Activated CD4-positive, alpha-beta T cell treated with anti-CD3 and anti-CD28 coated beads, Interleukin-2, amount 10 ng/mL, durations not matched to agents 24 days and 14 days (primary cell): ENCODE results near the gene SCN5A. TPM values are rescaled to one million over a fixed set of nuclear protein-coding genes. Genes with fewer than 3 reads are reported as not detected.

Experiments used
- DNase-seq: peaks from one replicate; pipeline ENCODE4 v3.0.0; 2022
- H3K27ac Mint-ChIP-seq: one replicate; pipeline ENCODE4 v1.8.0; 2022; ENCODE audit warnings: mild to moderate bottlenecking, mixed read lengths
- H3K27me3 Mint-ChIP-seq: one replicate; pipeline ENCODE4 v1.8.0; 2022; ENCODE audit warnings: mixed read lengths
- H3K36me3 Mint-ChIP-seq: one replicate; pipeline ENCODE4 v1.8.0; 2022; ENCODE audit warnings: low read depth, mild to moderate bottlenecking, mixed read lengths
- H3K4me1 Mint-ChIP-seq: one replicate; pipeline ENCODE4 v1.8.0; 2021; ENCODE audit warnings: mixed read lengths
- H3K4me3 Mint-ChIP-seq: one replicate; pipeline ENCODE4 v1.8.0; 2022; ENCODE audit warnings: mild to moderate bottlenecking, moderate library complexity, mixed read lengths
- H3K9me3 Mint-ChIP-seq: one replicate; pipeline ENCODE4 v1.8.0; 2021; ENCODE audit warnings: mixed read lengths
- intact Hi-C: fragments of 100-400 bp; cut with micrococcal nuclease; formaldehyde crosslinking; loops from one replicate; pipeline ENCODE4 v1.15.1; 2023
- total RNA-seq: library from RNA; stranded (reverse); gene quantifications from 2 replicates; pipeline ENCODE4 v1.2.3, GENCODE V29; 2022

The SCN5A gene
- total RNA-seq, 1 donor from 2014 or later: not detected

- peaks cover 4% of the 10 kb centered on the region for H3K27me3 Mint-ChIP-seq
- no peaks in the 10 kb centered on the region for H3K36me3 Mint-ChIP-seq
- no peak overlapping the region for H3K27ac Mint-ChIP-seq
- intact Hi-C loops: no loop called here
- DNase-seq: no peak
- no peaks in the 10 kb centered on the region for H3K4me1 Mint-ChIP-seq
- no peaks in the 10 kb centered on the region for H3K9me3 Mint-ChIP-seq
- H3K4me3 Mint-ChIP-seq: no peak overlapping the region
Measured at GRCh38 chr3:38555149-38555840, 94.2 kb downstream of the SCN5A start.

- H3K27ac Mint-ChIP-seq: no peak overlapping the region
- H3K4me1 Mint-ChIP-seq: no peaks in the 10 kb centered on the region
- H3K36me3 Mint-ChIP-seq: no peaks in the 10 kb centered on the region
- H3K4me3 Mint-ChIP-seq: no peak overlapping the region
- peaks cover 4% of the 10 kb centered on the region for H3K27me3 Mint-ChIP-seq
- no peak for DNase-seq
- intact Hi-C loops: no loop called here
- H3K9me3 Mint-ChIP-seq: no peaks in the 10 kb centered on the region
Measured at GRCh38 chr3:38554127-38554827, 95.2 kb downstream of the SCN5A start.

GRCh38 chr3:38553071-38553470 is 96.4 kb downstream of the SCN5A start:
- Mint-ChIP-seq H3K4me1 (no peaks in the 10 kb centered on the region), H3K36me3 (no peaks in the 10 kb centered on the region), H3K27me3 (peaks cover 4% of the 10 kb centered on the region), H3K4me3 (no peak overlapping the region), H3K9me3 (no peaks in the 10 kb centered on the region), H3K27ac (no peak overlapping the region)
- intact Hi-C loops: no loop called here
- DNase-seq: no peak

DNA sequence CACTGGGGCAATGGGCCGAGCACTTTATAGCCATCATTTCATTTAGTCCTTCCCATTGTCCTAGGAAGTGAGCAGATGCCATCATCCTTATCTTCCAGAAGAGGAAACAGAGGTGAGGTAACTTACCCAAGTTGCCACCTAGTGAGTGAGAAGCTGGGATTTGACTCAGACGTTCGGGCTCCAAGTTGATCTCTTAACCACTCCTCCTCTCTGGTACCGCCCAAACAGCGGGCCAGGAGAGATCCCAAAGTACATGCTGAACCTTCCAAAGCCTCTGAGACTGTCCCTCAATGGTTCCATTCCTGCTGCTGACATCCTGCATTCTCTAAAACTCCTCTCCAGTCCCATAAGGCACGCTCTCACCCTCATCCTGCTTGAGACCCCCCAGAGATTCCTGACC is 97.1 kb downstream of the SCN5A start:
- no peak for DNase-seq
- Mint-ChIP-seq H3K4me1 (no peaks in the 10 kb centered on the region), H3K9me3 (no peaks in the 10 kb centered on the region), H3K4me3 (no peak overlapping the region), H3K27me3 (peaks cover 2% of the 10 kb centered on the region), H3K36me3 (no peaks in the 10 kb centered on the region), H3K27ac (no peak overlapping the region)
- intact Hi-C loops: no loop called here

GRCh38 chr3:38551026-38551832 is 98.3 kb downstream of the SCN5A start:
- no peaks in the 10 kb centered on the region for H3K9me3 Mint-ChIP-seq
- no peak overlapping the region for H3K27ac Mint-ChIP-seq
- H3K4me1 Mint-ChIP-seq: no peaks in the 10 kb centered on the region
- DNase-seq: no peak
- H3K27me3 Mint-ChIP-seq: peaks cover 4% of the 10 kb centered on the region
- no peak overlapping the region for H3K4me3 Mint-ChIP-seq
- intact Hi-C loops: no loop called here
- H3K36me3 Mint-ChIP-seq: no peaks in the 10 kb centered on the region

- Mint-ChIP-seq H3K4me3 (no peak overlapping the region), H3K9me3 (no peaks in the 10 kb centered on the region), H3K27ac (no peak overlapping the region), H3K36me3 (no peaks in the 10 kb centered on the region), H3K27me3 (peaks cover 2% of the 10 kb centered on the region), H3K4me1 (no peaks in the 10 kb centered on the region)
- no peak for DNase-seq
- intact Hi-C loops: no loop called here
Measured at GRCh38 chr3:38549957-38550840, 99.3 kb downstream of the SCN5A start.

DNA sequence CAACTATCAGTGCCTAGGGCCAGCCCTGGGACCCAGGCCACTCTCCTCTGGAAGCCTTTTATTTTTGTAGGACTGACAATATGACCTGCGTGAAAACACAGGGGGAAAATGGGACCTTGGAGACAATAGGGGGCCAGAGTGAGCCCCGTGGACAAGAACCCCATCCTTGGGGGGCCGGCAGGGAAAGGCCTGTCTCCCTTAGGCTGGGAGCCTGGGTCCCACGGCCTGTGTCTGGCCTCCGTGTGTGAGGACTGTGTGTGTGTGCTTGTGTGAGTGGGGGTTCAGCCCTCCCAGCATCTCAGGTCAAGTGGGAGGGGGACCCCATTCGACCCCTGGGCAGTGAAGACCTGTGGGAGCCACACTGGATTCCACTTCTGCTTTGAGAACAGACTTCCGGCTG is 100.0 kb downstream of the SCN5A start:
- H3K27me3 Mint-ChIP-seq: peaks cover 2% of the 10 kb centered on the region
- H3K4me3 Mint-ChIP-seq: no peak overlapping the region
- H3K9me3 Mint-ChIP-seq: no peaks in the 10 kb centered on the region
- intact Hi-C loops: no loop called here
- H3K27ac Mint-ChIP-seq: no peak overlapping the region
- no peak for DNase-seq
- H3K36me3 Mint-ChIP-seq: no peaks in the 10 kb centered on the region
- no peaks in the 10 kb centered on the region for H3K4me1 Mint-ChIP-seq

DNA sequence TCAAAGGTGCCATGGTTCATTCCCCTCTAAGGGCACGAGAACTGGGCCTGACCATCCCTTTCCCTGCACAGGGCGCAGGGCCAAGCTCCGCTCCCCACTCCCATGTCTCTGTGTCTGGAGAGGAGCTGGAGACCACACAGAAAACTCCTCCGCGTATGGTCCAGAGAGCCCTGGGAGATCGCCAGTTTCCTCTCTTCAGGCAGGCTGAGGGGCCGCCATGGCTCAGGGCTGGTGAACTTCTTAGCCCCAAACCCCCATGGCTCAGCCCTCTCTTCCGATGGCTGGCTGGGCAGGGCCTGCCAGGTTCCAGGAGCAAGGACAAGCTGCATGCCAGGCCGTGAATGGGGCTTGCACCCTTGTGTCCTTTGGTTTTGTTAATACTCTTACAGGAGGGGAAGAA is 100.4 kb downstream of the SCN5A start:
- Mint-ChIP-seq H3K36me3 (no peaks in the 10 kb centered on the region), H3K4me1 (no peaks in the 10 kb centered on the region), H3K9me3 (no peaks in the 10 kb centered on the region), H3K4me3 (no peak overlapping the region), H3K27me3 (peaks cover 2% of the 10 kb centered on the region), H3K27ac (no peak overlapping the region)
- intact Hi-C loops: no loop called here
- no peak for DNase-seq

DNA sequence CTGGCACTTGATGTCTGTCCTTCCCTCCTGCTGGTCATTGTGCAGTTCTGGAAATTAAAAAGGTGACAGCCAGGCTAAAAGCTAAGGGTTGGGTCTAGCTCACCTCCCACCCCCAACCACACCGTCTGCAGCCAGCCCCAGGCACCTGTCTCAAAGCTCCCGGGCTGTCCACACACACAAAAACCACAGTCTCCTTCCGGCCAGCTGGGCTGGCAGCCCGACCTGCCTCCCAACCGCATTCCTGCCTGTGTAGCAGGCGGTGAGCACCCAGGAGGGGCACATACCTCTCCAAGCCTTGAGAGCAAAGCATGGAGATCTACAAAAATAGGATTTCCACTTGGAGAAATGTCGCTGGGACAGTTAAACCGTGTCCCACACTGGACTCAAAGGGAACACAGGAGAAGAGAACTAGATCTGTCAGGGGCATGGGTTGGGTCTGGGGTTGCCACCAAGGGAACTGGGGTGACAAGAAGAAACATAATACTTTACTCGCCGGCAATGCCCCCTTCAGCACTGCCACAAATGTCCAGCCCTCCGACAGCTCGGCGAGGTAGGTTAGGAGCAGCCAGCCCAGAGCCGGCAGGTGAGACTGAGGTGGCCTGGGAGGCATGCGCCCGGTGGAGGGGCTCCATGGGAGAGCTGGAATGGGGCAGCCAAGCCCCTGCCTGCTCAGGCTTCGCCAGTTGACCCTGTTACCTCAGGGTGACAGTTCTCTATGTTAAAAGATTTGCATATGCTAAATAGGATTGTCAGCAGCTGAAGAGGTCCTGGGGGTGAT is 101.1 kb downstream of the SCN5A start:
- no peaks in the 10 kb centered on the region for H3K4me1 Mint-ChIP-seq
- DNase-seq: no peak
- H3K27ac Mint-ChIP-seq: no peak overlapping the region
- no peaks in the 10 kb centered on the region for H3K36me3 Mint-ChIP-seq
- H3K4me3 Mint-ChIP-seq: no peak overlapping the region
- H3K27me3 Mint-ChIP-seq: peaks cover 2% of the 10 kb centered on the region
- no peaks in the 10 kb centered on the region for H3K9me3 Mint-ChIP-seq
- intact Hi-C loops: no loop called here

DNA sequence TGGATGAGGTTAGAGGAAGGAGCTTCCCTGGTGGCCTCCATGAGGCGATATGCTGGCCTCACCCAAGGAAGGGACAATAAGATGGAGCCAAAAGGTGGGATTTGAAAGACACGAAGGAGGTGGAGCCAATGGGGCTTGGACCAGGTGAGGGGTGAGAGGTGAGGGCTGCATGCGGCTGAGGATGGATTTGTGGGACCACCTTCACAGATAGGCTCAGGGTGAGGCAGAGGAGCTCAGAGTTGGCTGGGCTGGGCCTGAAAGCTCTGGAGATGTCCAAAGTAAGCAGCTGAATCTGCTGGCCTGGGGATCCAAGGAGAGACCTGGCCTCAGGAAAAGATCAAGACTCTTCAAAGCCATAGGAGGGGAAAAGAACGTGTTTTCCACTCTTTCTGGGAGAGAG is 103.5 kb downstream of the SCN5A start:
- intact Hi-C loops: no loop called here
- Mint-ChIP-seq H3K27me3 (peaks cover 2% of the 10 kb centered on the region), H3K4me1 (no peaks in the 10 kb centered on the region), H3K36me3 (no peaks in the 10 kb centered on the region), H3K4me3 (no peak overlapping the region), H3K9me3 (no peaks in the 10 kb centered on the region), H3K27ac (no peak overlapping the region)
- no peak for DNase-seq

DNA sequence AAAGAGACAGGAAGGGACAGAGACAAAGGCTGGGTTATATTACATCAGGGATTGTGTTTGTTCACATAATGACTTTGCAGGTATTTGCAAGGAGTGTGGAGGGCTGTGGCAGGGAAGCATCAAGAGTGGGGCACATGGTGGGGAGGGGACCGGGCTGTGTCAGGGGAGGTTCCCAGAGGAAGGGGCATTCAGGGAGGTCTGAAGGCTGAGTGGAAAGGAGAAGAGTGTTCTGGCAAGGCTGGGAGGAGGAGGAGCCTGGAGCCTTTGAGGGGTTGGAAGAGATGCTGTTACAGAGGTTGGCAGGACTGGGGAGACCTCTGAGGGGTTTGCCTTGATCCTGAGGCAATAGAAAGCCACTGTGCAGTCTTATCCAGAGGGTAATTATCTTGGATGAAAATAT is 103.9 kb downstream of the SCN5A start:
- no peaks in the 10 kb centered on the region for H3K4me1 Mint-ChIP-seq
- H3K9me3 Mint-ChIP-seq: no peaks in the 10 kb centered on the region
- no peak overlapping the region for H3K4me3 Mint-ChIP-seq
- H3K27me3 Mint-ChIP-seq: peaks cover 2% of the 10 kb centered on the region
- H3K36me3 Mint-ChIP-seq: no peaks in the 10 kb centered on the region
- intact Hi-C loops: no loop called here
- H3K27ac Mint-ChIP-seq: no peak overlapping the region
- no peak for DNase-seq

DNA sequence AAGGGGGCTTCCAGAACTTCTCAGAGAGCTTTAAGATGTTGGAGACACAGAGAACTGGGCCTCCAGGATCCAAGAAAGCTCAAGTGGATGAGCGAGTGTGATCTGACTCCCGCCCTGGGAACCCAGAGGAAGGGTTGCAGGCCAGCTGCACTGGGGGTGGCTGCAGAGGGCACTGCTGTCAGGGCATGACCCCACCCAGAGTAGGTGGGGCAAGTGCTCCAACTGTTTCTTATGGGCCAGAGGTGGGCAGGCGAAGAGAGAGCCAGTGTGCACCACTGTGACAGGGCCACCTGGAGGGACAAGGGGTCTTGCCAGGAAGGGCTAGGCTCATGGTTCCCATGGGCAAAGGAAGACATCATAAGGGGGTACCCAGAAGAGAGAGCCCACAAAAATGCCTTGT is 104.6 kb downstream of the SCN5A start:
- H3K4me3 Mint-ChIP-seq: no peak overlapping the region
- no peaks in the 10 kb centered on the region for H3K9me3 Mint-ChIP-seq
- DNase-seq: no peak
- intact Hi-C loops: no loop called here
- no peak overlapping the region for H3K27ac Mint-ChIP-seq
- H3K4me1 Mint-ChIP-seq: no peaks in the 10 kb centered on the region
- peaks cover 2% of the 10 kb centered on the region for H3K27me3 Mint-ChIP-seq
- no peaks in the 10 kb centered on the region for H3K36me3 Mint-ChIP-seq

DNA sequence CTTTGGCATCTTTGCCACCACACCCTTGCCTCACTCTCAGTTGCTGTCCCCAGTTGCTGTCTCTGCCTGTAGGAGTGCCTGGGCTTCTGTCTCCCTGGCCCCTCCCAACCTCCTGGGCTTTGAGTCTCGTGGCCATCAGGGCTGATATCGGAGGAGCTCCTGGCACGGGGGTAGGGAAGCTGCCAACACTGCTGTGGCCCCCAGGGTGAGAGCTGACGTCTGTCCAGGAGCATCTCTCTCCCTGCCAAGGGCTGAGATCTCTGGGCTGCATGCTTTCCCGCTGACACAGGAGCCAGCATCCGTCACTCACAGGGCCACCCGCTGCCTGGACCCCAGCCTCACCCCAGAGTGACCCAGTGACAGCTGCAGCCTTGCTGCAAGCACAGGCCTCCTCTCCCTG is 105.9 kb downstream of the SCN5A start:
- Mint-ChIP-seq H3K27ac (no peak overlapping the region), H3K27me3 (peaks cover 2% of the 10 kb centered on the region), H3K9me3 (no peaks in the 10 kb centered on the region), H3K4me1 (no peaks in the 10 kb centered on the region), H3K4me3 (no peak overlapping the region), H3K36me3 (no peaks in the 10 kb centered on the region)
- intact Hi-C loops: no loop called here
- no peak for DNase-seq
